Activated naive CD4-positive, alpha-beta T cell treated with anti-CD3 and anti-CD28 coated beads, Interleukin-2, amount 50 U/mL, for 16 hours (primary cell): Measurements from ENCODE around the gene TET1.
"Not testable (repeated sequence)": the region's sequence is repeated elsewhere in the genome, so short reads cannot be mapped to it uniquely, and the experiment has no call there.

Experiments used
- DNase-seq: peaks from one replicate; pipeline ENCODE4 v3.0.0-alpha.2; 2020

Gene TET1

GRCh38 chr10:68613974-68614373 lies 53.8 kb downstream of the TET1 start:
- not testable (repeated sequence) for DNase-seq

GRCh38 chr10:68617691-68618090 lies 57.6 kb downstream of the TET1 start:
- DNase-seq = not testable (repeated sequence)

DNA sequence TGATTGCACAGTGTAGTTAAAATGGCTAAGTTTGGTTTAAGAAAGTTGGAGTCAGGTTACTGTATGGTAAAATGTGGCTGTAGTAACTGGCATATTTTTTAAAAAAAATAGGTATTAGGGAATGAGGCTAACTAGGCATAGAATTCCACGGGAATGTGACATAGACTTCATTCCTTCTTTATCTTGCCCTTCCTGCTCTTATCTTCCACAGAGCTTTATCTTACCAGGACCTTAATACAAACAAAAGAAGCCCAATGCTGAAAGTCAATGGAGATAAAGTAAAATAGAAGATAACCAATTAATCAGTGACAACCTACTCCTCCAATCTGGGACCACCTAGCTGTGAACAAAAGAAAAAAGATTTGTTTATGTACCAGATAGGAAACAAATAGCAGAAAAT lies 58.1 kb downstream of the TET1 start:
- DNase-seq = no peak

DNA sequence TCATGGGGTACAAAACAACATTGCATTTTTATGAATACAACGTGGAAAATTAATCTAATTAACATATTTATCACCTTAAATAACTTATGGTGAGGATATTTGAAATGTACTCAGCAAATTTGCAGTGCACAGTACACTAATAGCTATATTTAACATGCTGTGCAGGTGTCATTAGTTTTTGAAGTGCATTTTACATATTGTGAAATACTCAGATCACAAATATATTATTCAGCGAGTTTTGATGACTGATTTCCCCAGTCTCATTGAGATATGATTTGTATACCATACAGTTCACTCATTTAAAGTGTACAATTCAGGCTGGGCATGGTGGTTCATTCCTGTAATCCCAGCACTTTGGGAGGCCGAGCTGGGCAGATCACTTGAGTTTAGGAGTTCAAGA lies 59.5 kb downstream of the TET1 start:
- DNase-seq = no peak

GRCh38 chr10:68625316-68625921 lies 65.3 kb downstream of the TET1 start:
- DNase-seq = no peak

GRCh38 chr10:68628576-68629127 lies 68.5 kb downstream of the TET1 start:
- DNase-seq = no peak

DNA sequence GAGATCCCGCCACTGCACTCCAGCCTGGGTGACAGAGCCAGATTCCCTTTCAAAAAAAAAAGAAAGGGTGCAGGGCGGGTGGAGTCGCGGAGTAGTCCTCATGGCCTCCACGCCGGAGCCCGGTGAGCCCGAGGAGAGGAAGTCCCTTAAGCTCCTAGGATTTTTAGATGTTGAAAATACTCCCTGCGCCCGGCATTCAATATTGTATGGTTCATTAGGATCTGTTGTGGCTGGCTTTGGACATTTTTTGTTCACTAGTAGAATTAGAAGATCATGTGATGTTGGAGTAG lies 72.1 kb downstream of the TET1 start:
- not testable (repeated sequence) for DNase-seq

DNA sequence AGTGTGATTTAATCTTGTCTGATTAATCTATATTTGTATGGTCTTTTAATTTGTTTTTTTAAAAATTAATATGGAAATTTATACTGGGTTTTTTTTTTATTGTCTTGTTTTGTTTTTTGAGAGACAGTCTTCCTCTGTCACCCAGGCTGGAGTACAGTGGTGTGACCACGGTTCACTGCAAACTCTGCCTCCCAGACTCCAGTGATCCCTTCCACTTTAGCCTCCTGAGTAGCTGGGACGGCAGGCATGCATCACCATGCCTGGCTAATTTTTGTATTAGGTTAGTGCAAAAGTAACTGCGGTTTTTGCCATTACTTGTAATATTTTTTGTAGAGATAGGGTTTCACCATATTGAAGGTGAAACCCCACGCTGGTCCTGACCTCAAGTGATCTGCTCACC lies 73.1 kb downstream of the TET1 start:
- DNase-seq = no peak

DNA sequence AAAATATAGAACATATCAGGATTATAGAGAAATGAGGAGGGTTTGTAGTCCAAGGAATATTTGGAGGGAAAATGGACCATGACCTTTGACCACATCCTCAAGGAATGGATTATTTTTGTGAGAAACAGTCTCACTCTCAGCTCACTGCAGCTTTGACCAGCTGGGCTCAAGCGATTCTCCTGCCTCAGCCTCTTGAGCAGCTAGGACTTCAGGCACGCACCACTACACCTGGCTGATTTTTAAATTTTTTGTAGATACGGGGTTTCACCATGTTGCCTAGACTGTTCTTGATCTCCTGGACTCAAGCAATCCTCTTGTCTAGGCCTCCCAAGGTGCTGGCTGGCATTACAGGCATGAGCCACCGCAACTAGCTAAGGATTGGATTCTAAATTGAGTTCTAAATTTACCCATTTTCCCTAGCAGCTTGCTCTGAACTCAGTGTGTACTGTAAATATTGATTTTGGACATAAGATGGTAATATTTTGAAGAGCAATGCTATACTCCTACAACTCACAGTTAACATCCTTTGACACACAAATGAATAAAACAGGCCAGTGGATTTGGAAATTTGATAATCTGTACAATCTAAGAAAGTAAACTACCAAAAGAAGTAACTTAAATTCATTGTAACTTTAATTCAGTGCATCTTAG lies 73.8 kb downstream of the TET1 start:
- DNase-seq = no peak

- DNase-seq = no peak
Measured at GRCh38 chr10:68636335-68636734, 76.2 kb downstream of the TET1 start.

DNA sequence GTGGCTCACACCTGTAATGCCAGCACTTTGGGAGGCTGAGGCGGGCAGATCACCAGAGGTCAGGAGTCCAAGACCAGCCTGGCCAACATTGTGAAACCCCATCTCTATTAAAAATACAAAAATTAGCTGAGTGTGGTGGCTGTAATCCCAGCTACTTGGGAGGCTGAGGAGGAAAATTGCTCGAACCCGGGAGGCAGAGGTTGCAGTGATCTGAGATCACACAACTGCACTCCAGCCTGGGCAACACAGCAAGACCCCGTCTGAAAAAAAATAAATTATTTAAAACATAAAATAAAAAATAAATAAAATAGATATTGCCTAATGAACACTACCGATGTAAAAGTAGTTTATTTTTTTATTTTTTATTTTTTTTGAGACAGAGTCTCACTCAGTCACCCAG lies 83.4 kb downstream of the TET1 start:
- not testable (repeated sequence) for DNase-seq

DNA sequence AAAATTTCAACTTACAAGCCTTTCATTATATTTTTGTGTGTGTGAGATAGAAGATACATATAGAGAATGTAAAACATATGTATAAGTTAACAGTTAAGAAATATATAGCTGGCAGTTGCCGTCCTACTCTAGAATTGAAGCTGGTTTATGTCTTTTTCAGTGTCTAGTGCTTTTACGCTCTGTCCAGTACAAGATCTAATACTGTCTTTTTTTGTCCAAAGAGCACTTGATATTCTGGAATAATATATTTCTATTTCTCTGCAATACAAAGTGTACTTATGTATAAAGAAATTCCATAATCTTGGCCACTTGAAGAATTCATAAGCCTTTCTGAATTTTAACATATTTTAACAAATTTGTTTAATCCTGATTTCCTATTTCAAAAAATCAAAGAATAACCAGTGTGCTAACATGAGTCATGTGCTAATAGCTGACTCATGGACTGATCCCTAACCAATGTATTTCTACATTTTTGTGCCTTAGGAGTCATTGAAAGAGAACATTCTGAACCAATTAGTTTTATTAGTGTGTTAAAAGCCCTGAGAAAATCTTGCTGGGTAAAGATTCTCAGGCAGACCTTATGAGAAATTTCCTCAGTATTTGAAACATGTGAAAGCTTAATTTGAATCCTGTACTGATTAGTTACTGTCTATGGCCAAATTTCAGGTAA lies 87.7 kb downstream of the TET1 start:
- DNase-seq = no peak

- DNase-seq = no peak
Measured at GRCh38 chr10:68655620-68656126, 95.5 kb downstream of the TET1 start.

DNA sequence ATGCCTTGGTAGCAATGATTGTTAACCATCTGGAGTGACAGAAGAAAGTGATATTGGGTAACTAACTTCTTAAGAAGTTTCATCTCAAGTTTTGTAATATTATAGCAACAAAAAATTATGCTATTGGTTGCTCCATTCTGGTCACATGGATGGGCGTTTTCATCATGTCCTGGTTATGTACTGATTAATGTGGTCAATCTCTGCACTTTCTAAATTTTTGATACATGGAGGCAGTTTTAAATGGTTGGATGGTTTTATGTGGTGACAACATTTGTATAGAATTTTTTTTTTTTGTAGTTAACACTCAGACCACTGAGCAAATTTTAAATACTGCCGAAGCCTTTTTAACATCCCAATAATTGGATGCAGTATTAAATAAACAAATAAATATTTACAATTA lies 105.7 kb downstream of the TET1 start:
- DNase-seq = no peak

GRCh38 chr10:68666280-68666760 lies 106.2 kb downstream of the TET1 start:
- no peak for DNase-seq

GRCh38 chr10:68668231-68668630 lies 108.1 kb downstream of the TET1 start:
- DNase-seq = no peak

- DNase-seq = no peak
Measured at GRCh38 chr10:68668972-68669371, 108.8 kb downstream of the TET1 start.

DNA sequence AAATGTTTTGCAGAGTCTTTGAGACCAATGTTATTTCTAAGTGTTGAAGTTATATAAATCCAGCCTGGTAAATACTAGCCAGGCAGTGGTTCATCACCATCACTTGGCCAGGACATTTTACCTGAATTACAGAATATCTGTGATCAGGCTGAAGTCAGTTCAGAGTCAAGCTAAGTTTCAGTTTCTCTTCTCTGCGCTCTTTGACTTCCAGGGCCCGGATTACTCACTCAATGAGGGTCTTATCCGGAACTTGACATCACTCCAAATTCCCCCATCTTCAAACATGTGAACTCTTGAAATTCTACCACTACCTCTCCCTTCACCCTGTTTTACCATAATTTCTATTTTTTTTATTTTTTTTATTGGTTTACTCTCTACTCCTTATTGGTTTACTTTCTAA lies 124.3 kb downstream of the TET1 start:
- no peak for DNase-seq

- no peak for DNase-seq
Measured at GRCh38 chr10:68696018-68696417, 135.9 kb downstream of the TET1 start.

GRCh38 chr10:68697106-68697505 lies 137.0 kb downstream of the TET1 start:
- no peak for DNase-seq

GRCh38 chr10:68700197-68700596 lies 140.1 kb downstream of the TET1 start:
- DNase-seq = no peak

- DNase-seq = no peak
Measured at GRCh38 chr10:68705548-68705947, 145.4 kb downstream of the TET1 start.

DNA sequence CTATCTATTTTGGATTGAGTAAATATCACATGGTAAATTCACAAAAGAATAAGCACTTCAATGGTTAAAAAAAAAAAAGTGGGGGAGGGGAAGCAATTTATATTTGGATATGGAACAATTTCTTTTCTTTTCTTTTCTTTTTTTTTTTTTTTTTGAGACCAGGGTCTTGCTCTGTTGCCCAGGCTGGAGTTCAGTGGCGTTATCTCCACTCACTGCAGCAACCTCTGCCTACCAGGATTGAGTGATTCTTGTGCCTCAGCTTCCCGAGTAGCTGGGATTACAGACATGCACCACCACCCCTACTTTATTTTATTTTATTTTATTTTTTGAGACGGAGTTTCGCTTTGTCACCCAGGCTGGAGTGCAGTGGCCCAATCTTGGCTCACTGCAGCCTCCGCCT lies 148.8 kb downstream of the TET1 start:
- not testable (repeated sequence) for DNase-seq

- not testable (repeated sequence) for DNase-seq
Measured at GRCh38 chr10:68713065-68713464, 152.9 kb downstream of the TET1 start.
